Panc1 (cell line): Measurements from ENCODE around the gene DMBT1. TPM values are rescaled to one million over a fixed set of nuclear protein-coding genes. Genes with fewer than 3 reads are reported as not detected.

Source experiments
- ATAC-seq: fragments of 200-7000 bp; cut with Tn5 transposase; 2 replicates; pipeline ENCODE4 v1.9.1; 2020; ENCODE audit warnings: mild to moderate bottlenecking, moderate library complexity
- BruUV-seq: library from RNA; stranded (reverse); fragments of 400-500 nt; replicated peaks from 2 replicates; lab custom pipeline; 2021; lab: Mats Ljungman, UMichigan
- CTCF ChIA-PET: fragments of 300-600 bp; sonication (Branson Sonifier 250); formaldehyde crosslinking; loops from one replicate; lab custom pipeline; 2022; ENCODE audit warnings: antibody characterized with exemption; lab: Charles Lee
- POLR2A ChIA-PET: fragments of 300-600 bp; sonication (Branson Sonifier 250); formaldehyde crosslinking; loops from one replicate; lab custom pipeline; 2022; ENCODE audit warnings: antibody characterized with exemption; lab: Charles Lee
- DNase-seq: peaks from one replicate; pipeline ENCODE4 v3.0.0-alpha.2; 2010; ENCODE audit warnings: low read depth, low spot score
- H3K27ac ChIP-seq: 2 replicates; pipeline ENCODE4 v1.5.1; 2011; ENCODE audit warnings: mild to moderate bottlenecking, low read length, inconsistent platforms
- H3K27me3 ChIP-seq: fragments of 200-500 bp; sonication (Bioruptor generic); 2 replicates; pipeline ENCODE4 v1.6.0; 2014; ENCODE audit warnings: low read length, inconsistent platforms; ENCODE audit not compliant: control insufficient read depth, insufficient read depth
- H3K36me3 ChIP-seq: fragments of 200-500 bp; sonication (Bioruptor generic); 2 replicates; pipeline ENCODE4 v1.5.1; 2014; ENCODE audit warnings: inconsistent platforms, mild to moderate bottlenecking, low read length, moderate library complexity; ENCODE audit not compliant: control insufficient read depth, insufficient read depth
- H3K4me1 ChIP-seq: 2 replicates; pipeline ENCODE4 v1.5.1; 2011; ENCODE audit warnings: inconsistent platforms, mild to moderate bottlenecking, low read length, moderate library complexity; ENCODE audit not compliant: control insufficient read depth, insufficient read depth
- H3K4me3 ChIP-seq, 2 experiments: 2 replicates each; pipeline ENCODE4 v1.5.1; 2011 to 2012; ENCODE audit warnings: low read depth in 2 of 2, low read length in 2 of 2, mild to moderate bottlenecking in 2 of 2, inconsistent platforms in 1 of 2, moderate library complexity in 1 of 2
- H3K9me3 ChIP-seq: fragments of 200-500 bp; sonication (Bioruptor generic); 2 replicates; pipeline ENCODE4 v1.5.1; 2014; ENCODE audit warnings: low read depth, mild to moderate bottlenecking, inconsistent platforms, low read length, moderate library complexity; ENCODE audit not compliant: control insufficient read depth, insufficient read depth
- CTCF ChIP-seq: fragments of 450-650 bp; IDR thresholded peaks from 2 replicates; pipeline ENCODE4 v1.5.1; 2017; ENCODE audit warnings: mild to moderate bottlenecking
- POLR2AphosphoS5 ChIP-seq: IDR thresholded peaks from 2 replicates; pipeline ENCODE4 v1.6.1; 2012; ENCODE audit warnings: mild to moderate bottlenecking, low read depth, low read length, moderate library complexity
- REST ChIP-seq, 2 experiments: IDR thresholded peaks; 2 replicates each; pipeline ENCODE4 v1.6.1; 2011 to 2012; ENCODE audit warnings: low read depth in 2 of 2, control low read depth in 1 of 2, low read length in 1 of 2, mild to moderate bottlenecking in 1 of 2, moderate library complexity in 1 of 2; ENCODE audit not compliant: insufficient read depth in 1 of 2
- SIN3A ChIP-seq: IDR thresholded peaks from 2 replicates; pipeline ENCODE4 v1.6.1; 2012; ENCODE audit warnings: low read depth, mild to moderate bottlenecking, low read length, moderate library complexity, borderline replicate concordance; ENCODE audit not compliant: insufficient read depth
- TCF7L2 ChIP-seq: IDR thresholded peaks from 2 replicates; pipeline ENCODE4 v1.6.1; 2011; ENCODE audit warnings: mild to moderate bottlenecking, low read depth, low read length, inconsistent platforms
- in situ Hi-C: cut with HindIII; loops from 2 replicates; pipeline ENCODE4 v1.10.0; 2016; ENCODE audit warnings: low sequenced_read_pairs, low pct_unique_long_range_greater_than_20kb
- intact Hi-C: fragments of 100-400 bp; cut with micrococcal nuclease; formaldehyde crosslinking; loops from one replicate; pipeline ENCODE4 v1.10.0; 2022; ENCODE audit not compliant: unreplicated experiment
- total RNA-seq: library from RNA; stranded (reverse); gene quantifications from one replicate; pipeline ENCODE4 v1.2.1, GENCODE V29; 2021; ENCODE audit not compliant: unreplicated experiment

Gene DMBT1
- total RNA-seq, 1 experiment from 2014 or later = 0.05 TPM

GRCh38 chr10:122646511-122647382, 86.2 kb downstream of the DMBT1 start:
- H3K36me3 ChIP-seq = no peaks in the 10 kb centered on the region
- H3K27me3 ChIP-seq = peaks cover 17% of the 10 kb centered on the region
- CTCF ChIA-PET = interaction anchor here (0.6 kb wide), 1 partner anchor 81 kb away, joined by 3 read pairs; no protein-coding TSS in a partner anchor
- no peaks in the 10 kb centered on the region for H3K4me1 ChIP-seq
- ATAC-seq = no peak
- H3K9me3 ChIP-seq = no peaks in the 10 kb centered on the region
- intact Hi-C loops (no loop called here), in situ Hi-C loops (no loop called here)
- H3K4me3 ChIP-seq = no peak overlapping the region
- H3K27ac ChIP-seq = no peak overlapping the region
- TF ChIP-seq SIN3A (no peak), REST (IDR thresholded peaks at IDR 0.05; ENCODE audit: insufficient read depth in 1 of 2, low read depth in 2 of 2, low read length in 1 of 2) (no peak), POLR2AphosphoS5 (no peak), TCF7L2 (no peak), CTCF (no peak)
- no peak for DNase-seq
- BruUV-seq = no TSS peak
- POLR2A ChIA-PET = no interaction called here

- H3K27me3 ChIP-seq = peaks cover 24% of the 10 kb centered on the region
Observed at GRCh38 chr10:122647383-122647968, 86.9 kb downstream of the DMBT1 start.

More at GRCh38 chr10:122647383-122647968, 86.9 kb downstream of the DMBT1 start:
- Histone ChIP-seq H3K4me3 (no peak overlapping the region), H3K4me1 (no peaks in the 10 kb centered on the region), H3K36me3 (no peaks in the 10 kb centered on the region), H3K9me3 (no peaks in the 10 kb centered on the region), H3K27ac (no peak overlapping the region)
- DNase-seq = no peak
- POLR2A ChIA-PET = no interaction called here
- no peak for ATAC-seq
- TF ChIP-seq POLR2AphosphoS5 = no peak
- TF ChIP-seq SIN3A = no peak
- no peak for TF ChIP-seq REST (IDR thresholded peaks at IDR 0.05; ENCODE audit: insufficient read depth in 1 of 2, low read depth in 2 of 2, low read length in 1 of 2)
- no peak for TF ChIP-seq TCF7L2
- TF ChIP-seq CTCF = no peak
- intact Hi-C loops = no loop called here
- BruUV-seq = no TSS peak
- CTCF ChIA-PET = no interaction called here
- in situ Hi-C loops = no loop called here
